K562 (cell line): Measurements from ENCODE around the gene PHLDB2.

Experiments used
- BRF1 ChIP-seq: IDR thresholded peaks from 3 replicates; pipeline ENCODE4 v1.6.1; 2011; ENCODE audit warnings: borderline replicate concordance, mild to moderate bottlenecking; ENCODE audit not compliant: insufficient read length; ENCODE audit errors: extremely low read depth
- DNMT1 ChIP-seq: fragments of 450-650 bp; IDR thresholded peaks from 2 replicates; pipeline ENCODE4 v1.6.1; 2016; ENCODE audit warnings: antibody characterized with exemption, mild to moderate bottlenecking
- EZH2 ChIP-seq: IDR thresholded peaks from 2 replicates; pipeline ENCODE4 v1.6.1; 2012; ENCODE audit warnings: low read depth, mild to moderate bottlenecking, inconsistent platforms, low read length, borderline replicate concordance
- GABPA ChIP-seq: fragments of 200-800 bp; sonication (Bioruptor generic); conservative IDR thresholded peaks from 2 replicates; pipeline ENCODE4 v1.6.1; 2016; ENCODE audit warnings: low read depth, missing genetic modification characterization, missing compliant biosample characterization
- JUND ChIP-seq, 2 experiments: IDR thresholded peaks; 2 replicates in 1 of 2; 3 replicates in 1 of 2; pipeline ENCODE4 v1.6.1; 2011; ENCODE audit warnings: borderline replicate concordance in 2 of 2, low read depth in 2 of 2, low read length in 2 of 2, improper control_type of control experiment in 1 of 2, missing biosample characterization in 1 of 2, missing genetic modification characterization in 1 of 2, missing genetic modification reagents in 1 of 2
- MED1 ChIP-seq: sonication (generic); formaldehyde crosslinking; IDR thresholded peaks from 2 replicates; pipeline ENCODE4 v1.8.1; 2023; ENCODE audit warnings: missing genetic modification reagents, borderline replicate concordance
- POLR2A ChIP-seq: fragments of 450-650 bp; conservative IDR thresholded peaks from 2 replicates; pipeline ENCODE4 v1.6.1; 2016
- SIN3A ChIP-seq, 2 experiments: fragments of 150-350 bp in 1 of 2; IDR thresholded peaks; 2 replicates each; pipeline ENCODE4 v1.6.1; 2011 to 2016; ENCODE audit warnings: borderline replicate concordance in 2 of 2, low read depth in 2 of 2, low read length in 2 of 2, mild to moderate bottlenecking in 2 of 2, moderate library complexity in 2 of 2; ENCODE audit not compliant: control insufficient read depth in 1 of 2
- SP1 ChIP-seq: sonication (generic); formaldehyde crosslinking; IDR thresholded peaks from 2 replicates; pipeline ENCODE4 v1.8.1; 2022; ENCODE audit warnings: mild to moderate bottlenecking, missing genetic modification reagents
- YY1 ChIP-seq, 3 experiments: IDR thresholded peaks; 2 replicates each; pipeline ENCODE4 v1.6.1; 2011; ENCODE audit warnings: low read length in 2 of 3, mild to moderate bottlenecking in 2 of 3, moderate library complexity in 2 of 3, borderline replicate concordance in 1 of 3, control low read depth in 1 of 3, low read depth in 1 of 3; ENCODE audit not compliant: insufficient read depth in 3 of 3, insufficient replicate concordance in 2 of 3, control insufficient read depth in 1 of 3, insufficient read length in 1 of 3; ENCODE audit errors: extremely low read depth in 1 of 3
- TF ChIP-seq, protein P1 (sequence below): fragments of 450-650 bp; IDR thresholded peaks from 2 replicates; pipeline ENCODE4 v1.7.1; 2018; ENCODE audit warnings: mild to moderate bottlenecking, low read depth; ENCODE audit not compliant: partially characterized antibody

DNA sequence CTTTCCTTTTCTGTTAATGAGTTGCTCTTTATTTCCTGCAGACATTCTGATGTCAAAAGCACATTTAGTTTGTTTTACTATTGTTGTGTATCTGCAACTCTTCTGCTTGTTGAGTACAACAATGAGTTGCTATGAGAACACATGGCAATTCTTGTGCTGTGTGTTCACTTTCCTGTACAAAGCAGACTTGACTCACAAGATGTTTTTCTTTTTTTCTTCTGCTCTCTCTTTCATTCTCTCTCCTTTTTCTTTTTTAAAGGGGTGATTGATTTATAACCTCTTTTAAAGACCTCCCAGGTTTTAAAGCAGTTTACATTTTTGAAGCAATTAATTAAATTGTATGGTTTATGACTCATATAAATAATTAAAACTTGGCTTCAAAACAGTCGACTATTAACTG lies 88.2 kb downstream of the PHLDB2 start:
- no peak for TF ChIP-seq SP1 (CRISPR knock-in tag)
- TF ChIP-seq, protein P1, sequence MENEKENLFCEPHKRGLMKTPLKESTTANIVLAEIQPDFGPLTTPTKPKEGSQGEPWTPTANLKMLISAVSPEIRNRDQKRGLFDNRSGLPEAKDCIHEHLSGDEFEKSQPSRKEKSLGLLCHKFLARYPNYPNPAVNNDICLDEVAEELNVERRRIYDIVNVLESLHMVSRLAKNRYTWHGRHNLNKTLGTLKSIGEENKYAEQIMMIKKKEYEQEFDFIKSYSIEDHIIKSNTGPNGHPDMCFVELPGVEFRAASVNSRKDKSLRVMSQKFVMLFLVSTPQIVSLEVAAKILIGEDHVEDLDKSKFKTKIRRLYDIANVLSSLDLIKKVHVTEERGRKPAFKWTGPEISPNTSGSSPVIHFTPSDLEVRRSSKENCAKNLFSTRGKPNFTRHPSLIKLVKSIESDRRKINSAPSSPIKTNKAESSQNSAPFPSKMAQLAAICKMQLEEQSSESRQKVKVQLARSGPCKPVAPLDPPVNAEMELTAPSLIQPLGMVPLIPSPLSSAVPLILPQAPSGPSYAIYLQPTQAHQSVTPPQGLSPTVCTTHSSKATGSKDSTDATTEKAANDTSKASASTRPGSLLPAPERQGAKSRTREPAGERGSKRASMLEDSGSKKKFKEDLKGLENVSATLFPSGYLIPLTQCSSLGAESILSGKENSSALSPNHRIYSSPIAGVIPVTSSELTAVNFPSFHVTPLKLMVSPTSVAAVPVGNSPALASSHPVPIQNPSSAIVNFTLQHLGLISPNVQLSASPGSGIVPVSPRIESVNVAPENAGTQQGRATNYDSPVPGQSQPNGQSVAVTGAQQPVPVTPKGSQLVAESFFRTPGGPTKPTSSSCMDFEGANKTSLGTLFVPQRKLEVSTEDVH: no peak
- no peak for TF ChIP-seq GABPA (tag)
- no peak for TF ChIP-seq JUND (IDR thresholded peaks at IDR 0.05; ENCODE audit: borderline replicate concordance, low read depth, low read length)
- no peak for TF ChIP-seq JUND (tag; IDR thresholded peaks at IDR 0.05; ENCODE audit: borderline replicate concordance, low read depth, low read length)
- no peak for TF ChIP-seq BRF1
- TF ChIP-seq SIN3A (IDR thresholded peaks at IDR 0.05; ENCODE audit: borderline replicate concordance in 2 of 2, control insufficient read depth in 1 of 2, low read depth in 2 of 2, low read length in 2 of 2): no peak
- TF ChIP-seq MED1 (CRISPR knock-in tag): no peak
- no peak for TF ChIP-seq DNMT1
- TF ChIP-seq POLR2A: no peak
- no peak for TF ChIP-seq EZH2
- no peak for TF ChIP-seq YY1 (IDR thresholded peaks at IDR 0.05; ENCODE audit: borderline replicate concordance in 1 of 3, control insufficient read depth in 1 of 3, extremely low read depth in 1 of 3, insufficient read depth in 3 of 3, insufficient read length in 1 of 3, insufficient replicate concordance in 2 of 3, low read depth in 1 of 3, low read length in 2 of 3)
